ENCODE measurements around the gene RETREG2.

Gene RETREG2

GRCh38 chr2:219234331-219234730 lies 56.3 kb downstream of the RETREG2 start:
- TF ChIP-seq USF1 (IDR thresholded peaks at IDR 0.05) (no peak), ZBTB7A (IDR thresholded peaks at IDR 0.05; ENCODE audit: low read depth) (no peak), CREB1 (IDR thresholded peaks at IDR 0.05; ENCODE audit: low read depth) (no peak), NFIC (IDR thresholded peaks at IDR 0.05) (no peak), TCF12 (IDR thresholded peaks at IDR 0.05; ENCODE audit: low read depth) (no peak), CEBPB (IDR thresholded peaks at IDR 0.05) (no peak), FOXM1 (IDR thresholded peaks at IDR 0.05; ENCODE audit: borderline replicate concordance, low read depth) (no peak), YY1 (IDR thresholded peaks at IDR 0.05; ENCODE audit: low read depth) (no peak)
